IPS-NIHi7 (cell line): ENCODE results near the gene FARS2.

Source experiments
- DNase-seq: peaks from one replicate; pipeline ENCODE4 v3.0.0; 2012; ENCODE audit warnings: mixed read lengths; ENCODE audit errors: extremely low spot score

The FARS2 gene

GRCh38 chr6:5249451-5250122 is 11.7 kb upstream of the FARS2 start:
- no peak for DNase-seq

- no peak for DNase-seq
These were observed 10.9 kb upstream of the FARS2 start for GRCh38 chr6:5250451-5250850.

GRCh38 chr6:5250911-5251310 is 10.4 kb upstream of the FARS2 start:
- no peak for DNase-seq

DNA sequence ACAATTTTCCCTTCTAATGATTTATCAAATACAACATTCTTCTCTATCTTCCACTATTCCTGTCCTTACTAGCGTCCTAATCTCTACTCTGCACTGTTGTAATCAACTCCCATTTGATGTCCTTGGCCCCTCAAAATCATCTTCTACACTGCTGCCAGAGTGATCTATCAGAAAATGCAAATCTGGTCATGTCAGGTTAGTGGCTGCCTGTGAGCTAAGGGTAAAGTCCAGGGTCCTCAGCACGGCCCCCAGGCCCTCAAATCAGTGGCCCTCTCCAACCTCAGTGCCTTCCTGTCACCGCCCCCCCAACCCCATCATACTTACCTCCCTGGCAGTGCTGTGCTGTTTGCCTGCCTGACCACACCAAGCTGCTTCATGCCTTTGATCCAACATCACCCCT is 4.4 kb upstream of the FARS2 start:
- no peak for DNase-seq

- DNase-seq, result no peak
These were observed 3.9 kb upstream of the FARS2 start for GRCh38 chr6:5257400-5257799.

DNA sequence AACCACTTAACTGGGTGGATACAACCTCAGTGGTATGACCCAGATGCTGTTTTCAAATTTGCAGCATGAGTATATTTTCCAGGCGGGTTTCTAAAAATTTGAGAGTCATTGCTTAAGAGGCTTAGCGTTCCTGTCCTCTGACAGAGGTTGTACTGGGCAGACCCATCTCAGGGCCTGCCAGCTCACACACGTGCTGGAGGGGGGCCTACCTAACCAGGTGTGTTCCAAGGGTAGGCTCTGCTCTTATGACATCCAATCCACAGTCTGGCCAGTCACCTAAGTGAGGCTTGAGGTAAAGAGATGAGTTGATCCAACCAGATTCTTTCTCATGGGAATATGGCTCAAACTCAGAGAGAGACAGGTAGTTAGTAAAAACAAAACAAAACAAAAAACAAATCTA is 1.9 kb upstream of the FARS2 start:
- DNase-seq, result no peak

DNA sequence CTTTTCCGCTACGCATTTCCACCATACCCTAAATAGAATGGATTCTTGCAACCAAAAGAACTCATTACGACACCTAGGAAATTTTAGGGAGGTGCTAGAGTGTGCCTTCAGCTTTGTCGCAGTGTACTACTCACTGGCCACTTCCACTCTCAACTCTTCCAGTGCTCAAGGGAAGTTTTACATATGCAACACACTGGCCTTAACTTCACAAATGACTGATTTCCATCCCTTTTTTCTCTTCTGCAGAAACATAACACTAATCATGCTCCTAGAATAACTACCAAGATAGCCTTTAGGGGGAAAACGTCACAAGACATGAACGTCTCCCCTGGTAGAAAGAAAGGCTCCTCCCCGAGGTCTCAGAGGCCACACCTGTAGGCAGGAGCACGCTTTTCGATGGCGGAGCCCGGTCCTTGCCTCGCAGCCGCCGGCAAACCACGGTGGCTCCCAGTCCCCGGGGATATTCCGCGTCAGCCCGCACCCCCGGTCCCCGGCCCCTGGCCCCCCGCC is 1.1 kb upstream of the FARS2 start:
- peak; percentile 85 for DNase-seq

DNA sequence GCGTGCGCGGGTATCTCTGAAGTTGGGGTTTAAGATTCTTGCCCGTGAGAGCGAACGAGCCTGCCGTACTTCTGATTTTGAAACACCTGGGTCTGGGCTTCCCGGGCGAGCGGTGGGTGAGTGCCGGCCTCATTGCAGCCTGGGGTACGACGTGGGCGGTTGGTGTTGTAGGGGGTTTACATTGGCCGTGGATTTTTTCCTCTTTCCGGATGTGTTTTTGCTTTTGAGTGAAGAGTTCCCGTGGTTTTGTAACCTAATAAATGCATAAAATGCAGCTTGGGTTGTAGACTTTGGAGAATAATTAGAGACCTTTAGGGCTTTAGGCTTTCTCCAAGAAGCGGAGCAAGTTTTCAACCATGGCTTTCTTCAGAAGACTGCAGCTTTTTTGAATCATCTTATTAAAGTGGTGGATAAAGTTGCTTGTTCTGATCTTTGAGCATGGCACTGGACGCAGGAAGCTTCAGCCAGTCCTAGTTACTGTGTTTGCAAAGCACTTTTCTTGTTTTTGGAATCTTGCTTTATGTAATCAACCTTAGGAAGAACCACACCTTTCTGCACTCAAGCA is 314 bp downstream of the FARS2 start:
- DNase-seq, result no peak

DNA sequence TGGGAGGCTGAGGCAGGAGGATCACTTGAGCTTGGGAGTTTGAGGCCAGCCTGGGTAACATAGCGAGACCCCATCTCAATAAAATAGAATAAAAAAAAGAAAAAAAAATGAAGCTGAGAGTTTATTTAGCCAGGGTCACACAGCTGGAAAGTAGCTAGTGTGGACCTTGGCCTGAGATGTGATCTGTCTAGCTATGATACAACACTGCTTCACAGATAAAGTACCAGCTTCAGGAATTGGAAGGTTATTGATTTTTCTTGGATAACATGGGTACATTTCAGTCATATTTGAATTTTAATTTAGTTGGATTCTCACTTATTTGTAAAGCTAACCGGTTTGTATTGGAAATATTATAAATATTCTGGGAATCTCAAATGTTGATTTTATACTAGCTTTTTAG is 5.1 kb downstream of the FARS2 start:
- no peak for DNase-seq

DNA sequence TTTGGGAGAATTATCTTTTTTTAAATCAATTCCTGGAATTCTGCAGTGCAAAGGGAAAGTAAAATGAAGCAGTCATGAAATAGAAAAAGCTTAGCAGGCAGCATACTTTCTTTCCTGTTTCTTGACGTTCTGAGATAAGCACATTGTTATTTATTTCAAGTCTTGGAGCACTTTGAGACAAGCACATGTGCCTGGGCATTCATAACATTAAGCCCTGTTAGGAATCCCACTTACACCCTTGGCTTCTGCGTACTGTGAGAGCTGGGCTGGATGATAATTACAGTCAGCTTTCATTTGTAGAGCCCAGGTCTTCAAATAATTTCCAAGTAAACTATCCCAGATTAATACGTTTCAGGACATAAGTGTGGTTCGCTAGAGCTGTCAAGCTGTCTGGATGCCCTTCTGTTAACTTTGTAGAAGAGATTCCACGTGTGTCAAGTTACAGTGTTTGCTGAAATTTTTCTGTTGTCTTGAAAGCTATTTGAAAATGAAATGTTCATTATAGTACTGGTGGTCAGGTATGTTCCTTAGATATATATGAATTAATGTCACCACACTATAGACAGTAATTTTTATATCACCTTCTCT is 8.9 kb downstream of the FARS2 start:
- DNase-seq, result no peak

DNA sequence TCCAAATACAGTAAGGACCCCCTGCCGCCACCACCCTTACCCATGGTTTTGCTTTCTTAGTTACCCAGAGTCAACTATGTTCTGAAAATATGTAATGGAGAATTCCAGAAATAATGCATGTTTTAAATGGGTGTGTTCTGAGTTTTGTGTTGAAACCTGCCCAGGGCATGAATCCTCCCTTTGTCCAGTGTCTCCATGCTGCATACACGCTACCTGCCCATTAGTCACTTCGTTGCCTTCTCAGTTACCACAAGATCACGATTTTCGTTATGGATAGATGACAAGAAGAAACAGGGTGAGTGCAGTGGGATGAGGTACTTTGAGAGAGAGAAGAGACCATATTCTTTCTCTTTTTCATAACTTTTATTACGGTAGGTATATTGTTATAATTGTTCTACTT is 10.6 kb downstream of the FARS2 start:
- DNase-seq, result no peak

DNA sequence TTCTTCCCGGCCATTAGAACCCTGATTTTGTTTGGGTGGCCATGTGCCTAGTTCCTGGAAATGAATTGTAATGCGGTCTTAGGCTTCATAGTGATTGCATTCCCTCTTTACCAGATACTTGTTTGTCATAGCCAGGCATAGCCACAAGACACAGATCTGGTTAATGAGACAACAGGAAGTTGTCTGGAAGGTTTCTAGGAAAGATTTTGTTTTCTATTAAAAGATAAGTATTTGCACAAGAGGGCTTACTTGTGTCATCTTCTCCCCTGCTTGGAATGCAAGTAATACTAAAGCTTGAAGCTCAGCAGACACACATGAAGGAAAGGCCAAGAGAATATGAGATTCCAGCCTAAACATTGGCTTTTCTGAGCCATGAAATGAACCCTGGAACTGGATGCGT is 12.9 kb downstream of the FARS2 start:
- DNase-seq, result no peak

DNA sequence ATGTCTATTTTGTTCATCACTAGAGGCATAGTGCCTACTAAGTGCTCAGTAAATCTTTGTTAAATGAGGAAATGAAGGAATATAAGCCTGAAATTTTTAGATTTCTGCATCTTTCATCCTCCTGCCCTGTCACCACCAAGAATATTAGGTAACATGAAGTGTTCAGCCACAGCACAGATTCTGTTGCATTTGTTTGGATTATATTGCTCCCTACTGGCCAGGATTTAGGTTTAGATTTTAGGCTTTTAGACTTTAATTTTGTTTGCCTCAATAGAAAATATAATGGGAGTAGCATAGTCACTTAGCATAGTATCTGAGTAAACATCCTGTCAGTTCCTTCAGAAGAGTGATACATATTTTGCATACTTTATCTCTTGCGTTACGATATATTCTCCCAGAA is 14.2 kb downstream of the FARS2 start:
- DNase-seq, result no peak

DNA sequence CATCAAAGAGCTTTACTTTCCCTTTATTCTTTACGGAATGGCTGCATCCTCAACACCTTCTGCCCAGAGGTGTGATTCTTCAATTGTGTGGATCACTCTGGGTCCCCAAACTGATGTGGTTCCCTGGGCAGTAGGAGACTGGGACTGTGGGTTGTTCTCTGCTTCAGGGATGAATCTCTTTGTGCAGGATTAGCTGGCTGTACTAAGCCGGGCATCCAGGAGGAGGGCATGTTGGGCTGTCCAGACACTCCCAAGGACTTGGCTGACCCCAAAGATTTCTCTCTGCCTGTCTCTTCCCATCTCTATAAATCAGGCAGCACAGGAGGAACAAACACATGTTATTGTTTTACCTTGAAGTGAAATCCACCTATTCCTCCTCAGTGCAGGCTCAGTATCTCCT is 15.3 kb downstream of the FARS2 start:
- no peak for DNase-seq

DNA sequence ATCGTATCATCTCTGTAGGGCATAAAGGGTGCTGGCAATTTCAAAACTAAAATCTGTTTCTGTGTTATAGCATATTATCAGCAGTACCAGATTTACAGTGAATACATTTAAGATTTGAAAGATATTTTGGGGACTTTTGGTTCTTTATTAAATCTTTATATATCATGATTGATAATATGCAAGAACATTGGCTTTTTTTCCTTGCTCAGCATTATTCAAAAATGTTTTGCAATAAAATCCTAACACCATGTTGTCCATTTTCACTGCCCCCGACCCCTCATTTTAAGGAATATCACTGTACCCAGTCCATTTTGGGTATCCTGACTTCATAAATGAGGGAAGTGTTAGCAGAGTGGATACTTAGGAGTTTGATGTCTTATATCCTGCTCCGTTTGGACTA is 16.3 kb downstream of the FARS2 start:
- no peak for DNase-seq

GRCh38 chr6:5278047-5278446 is 16.7 kb downstream of the FARS2 start:
- no peak for DNase-seq

- no peak for DNase-seq
These were observed 17.3 kb downstream of the FARS2 start for GRCh38 chr6:5278565-5279120.

DNA sequence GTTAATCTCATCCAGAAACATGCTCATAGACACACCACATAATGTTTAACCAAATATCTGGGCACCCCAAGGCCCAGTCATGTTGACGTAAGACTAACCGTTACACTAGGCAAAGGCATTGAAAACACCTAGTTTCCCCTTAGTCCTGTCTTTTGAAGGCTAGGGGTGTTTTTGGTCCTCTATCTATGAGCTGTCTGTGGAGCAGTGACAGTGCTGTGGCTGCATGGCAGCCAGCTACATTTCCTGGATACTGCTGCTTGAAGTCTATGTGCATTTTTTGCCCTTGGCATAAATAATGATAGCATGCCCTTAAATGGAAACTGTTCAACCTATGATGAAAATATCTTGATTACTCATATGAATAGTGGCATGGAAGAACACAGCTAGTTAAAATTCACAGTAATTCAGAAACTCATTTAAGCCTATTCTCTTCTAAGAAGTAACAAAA is 18.6 kb downstream of the FARS2 start:
- DNase-seq, result no peak

- DNase-seq, result no peak
These were observed 19.6 kb downstream of the FARS2 start for GRCh38 chr6:5280920-5281319.

GRCh38 chr6:5282191-5282623 is 20.9 kb downstream of the FARS2 start:
- no peak for DNase-seq

GRCh38 chr6:5285081-5285480 is 23.8 kb downstream of the FARS2 start:
- DNase-seq, result no peak

DNA sequence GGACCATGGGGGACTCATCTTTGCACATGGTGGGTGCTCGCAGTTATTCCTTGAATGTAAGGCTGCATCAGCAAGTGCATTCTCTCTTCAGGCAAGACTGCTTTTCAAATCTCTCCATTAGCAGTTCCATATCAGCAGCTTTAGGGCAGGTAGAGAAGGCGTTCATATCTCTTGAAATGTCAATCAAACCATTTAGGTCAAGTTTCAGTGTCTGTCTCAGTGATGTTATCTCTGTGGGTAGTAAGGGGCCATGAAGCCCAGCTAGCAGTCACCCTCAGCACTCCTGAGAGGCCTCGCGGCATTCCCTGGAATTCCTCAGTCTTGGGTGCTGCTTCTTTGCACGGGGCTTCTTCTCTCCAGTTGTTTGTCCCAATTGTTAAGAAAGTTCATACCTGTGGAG is 24.2 kb downstream of the FARS2 start:
- DNase-seq, result no peak

DNA sequence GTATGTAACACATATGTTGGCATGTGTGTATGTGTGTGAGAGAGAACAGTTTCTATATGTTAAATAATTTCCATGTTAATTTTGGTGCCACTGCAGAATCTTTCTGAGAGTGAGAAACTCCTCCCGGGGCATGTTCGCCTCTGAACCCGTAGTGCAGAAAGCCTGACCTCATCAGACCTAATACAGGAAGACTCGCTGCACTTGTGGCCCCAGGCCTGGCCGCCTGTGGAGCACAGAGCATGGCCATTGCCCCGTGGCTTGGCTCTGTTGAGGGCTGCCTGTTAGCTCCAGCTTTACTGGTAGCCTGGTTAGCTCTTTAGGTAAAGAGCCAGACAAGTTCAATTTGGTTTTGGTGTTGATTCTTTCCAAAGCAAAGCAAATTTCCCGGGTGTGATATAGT is 25.5 kb downstream of the FARS2 start:
- DNase-seq, result no peak
